Bronchial epithelial cell (primary cell): ENCODE results near the gene ARFGAP1. TPM values are rescaled to one million over a fixed set of nuclear protein-coding genes. Genes with fewer than 3 reads are reported as not detected.

Experiments
- DNase-seq: peaks from one replicate; pipeline ENCODE4 v3.0.0-alpha.2; 2010; ENCODE audit warnings: low read depth
- FAIRE-seq: peaks from 2 replicates; lab custom pipeline; 2011; peaks lifted over from hg19 to GRCh38; lab: Jason Lieb, UNC
- H3K27me3 ChIP-seq: 2 replicates; pipeline ENCODE4 v1.5.1; 2011; ENCODE audit warnings: low read length; ENCODE audit not compliant: control insufficient read depth, insufficient read depth
- H3K36me3 ChIP-seq: 2 replicates; pipeline ENCODE4 v1.5.1; 2011; ENCODE audit warnings: low read length; ENCODE audit not compliant: control insufficient read depth, insufficient read depth
- H3K4me3 ChIP-seq: 2 replicates; pipeline ENCODE4 v1.5.1; 2011; ENCODE audit warnings: mild to moderate bottlenecking, low read depth, low read length, control low read depth
- CTCF ChIP-seq: IDR thresholded peaks from 2 replicates; pipeline ENCODE4 v1.5.1; 2011; ENCODE audit warnings: mild to moderate bottlenecking, moderate library complexity, low read length, control low read depth, inconsistent platforms; ENCODE audit not compliant: insufficient read depth, severe bottlenecking
- total RNA-seq: library from RNA; depleted of rRNA; stranded (reverse); fragments of >200 nt; gene quantifications from 2 replicates; pipeline ENCODE4 v1.2.1, GENCODE V29; 2014

The ARFGAP1 gene
- total RNA-seq, 1 donor from 2014 or later: 49.2 TPM

GRCh38 chr20:63317061-63317460, 44.4 kb downstream of the ARFGAP1 start:
- H3K36me3 ChIP-seq: no peaks in the 10 kb centered on the region
- DNase-seq (no peak), FAIRE-seq (no peak)
- H3K27me3 ChIP-seq: no peaks in the 10 kb centered on the region
- TF ChIP-seq CTCF: no peak
- no peak overlapping the region for H3K4me3 ChIP-seq

DNA sequence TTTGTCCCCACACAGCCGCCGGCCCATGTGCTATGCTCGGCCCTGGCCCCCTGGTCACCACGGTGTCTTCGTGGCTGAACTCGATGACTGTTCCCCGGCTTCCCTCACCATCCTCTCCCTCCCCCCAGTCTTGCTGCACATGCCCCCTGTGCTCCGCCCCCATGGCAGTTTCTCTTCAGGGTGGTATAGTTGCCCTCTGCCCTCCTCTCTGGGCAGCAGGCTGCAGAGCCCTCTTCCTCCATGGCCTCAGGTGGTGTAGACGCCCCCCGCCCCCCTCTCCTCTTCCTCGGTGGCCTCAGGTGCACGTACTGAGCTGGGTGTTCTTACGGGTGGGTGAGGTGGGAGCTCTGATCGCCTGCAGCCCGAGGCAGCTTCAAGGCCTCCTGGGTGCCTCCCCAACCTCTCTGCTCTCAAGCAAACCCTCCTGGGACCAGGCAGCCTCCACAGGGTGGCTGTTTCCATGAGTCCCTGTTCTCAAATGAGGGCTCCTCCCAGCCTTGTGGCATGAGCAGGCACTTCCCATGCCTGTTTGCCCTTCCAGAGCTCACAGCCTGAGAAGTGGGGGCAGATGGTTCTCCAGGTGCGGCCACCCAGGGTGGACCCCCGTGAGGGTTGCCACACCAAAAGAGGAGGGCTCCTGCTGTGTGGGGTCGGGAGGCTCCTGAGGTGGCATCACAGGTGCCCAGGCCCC, 45.1 kb downstream of the ARFGAP1 start:
- H3K27me3 ChIP-seq: no peaks in the 10 kb centered on the region

GRCh38 chr20:63318391-63319163, 46.0 kb downstream of the ARFGAP1 start:
- DNase-seq (no peak), FAIRE-seq (no peak)
- Histone ChIP-seq H3K4me3 (no peak overlapping the region), H3K36me3 (no peaks in the 10 kb centered on the region), H3K27me3 (no peaks in the 10 kb centered on the region)
- TF ChIP-seq CTCF: no peak

More for the DNA sequence above, 45.1 kb downstream of the ARFGAP1 start:
- no peak for FAIRE-seq
- no peaks in the 10 kb centered on the region for H3K36me3 ChIP-seq
- no peak for TF ChIP-seq CTCF
- DNase-seq: no peak
- no peak overlapping the region for H3K4me3 ChIP-seq

DNA sequence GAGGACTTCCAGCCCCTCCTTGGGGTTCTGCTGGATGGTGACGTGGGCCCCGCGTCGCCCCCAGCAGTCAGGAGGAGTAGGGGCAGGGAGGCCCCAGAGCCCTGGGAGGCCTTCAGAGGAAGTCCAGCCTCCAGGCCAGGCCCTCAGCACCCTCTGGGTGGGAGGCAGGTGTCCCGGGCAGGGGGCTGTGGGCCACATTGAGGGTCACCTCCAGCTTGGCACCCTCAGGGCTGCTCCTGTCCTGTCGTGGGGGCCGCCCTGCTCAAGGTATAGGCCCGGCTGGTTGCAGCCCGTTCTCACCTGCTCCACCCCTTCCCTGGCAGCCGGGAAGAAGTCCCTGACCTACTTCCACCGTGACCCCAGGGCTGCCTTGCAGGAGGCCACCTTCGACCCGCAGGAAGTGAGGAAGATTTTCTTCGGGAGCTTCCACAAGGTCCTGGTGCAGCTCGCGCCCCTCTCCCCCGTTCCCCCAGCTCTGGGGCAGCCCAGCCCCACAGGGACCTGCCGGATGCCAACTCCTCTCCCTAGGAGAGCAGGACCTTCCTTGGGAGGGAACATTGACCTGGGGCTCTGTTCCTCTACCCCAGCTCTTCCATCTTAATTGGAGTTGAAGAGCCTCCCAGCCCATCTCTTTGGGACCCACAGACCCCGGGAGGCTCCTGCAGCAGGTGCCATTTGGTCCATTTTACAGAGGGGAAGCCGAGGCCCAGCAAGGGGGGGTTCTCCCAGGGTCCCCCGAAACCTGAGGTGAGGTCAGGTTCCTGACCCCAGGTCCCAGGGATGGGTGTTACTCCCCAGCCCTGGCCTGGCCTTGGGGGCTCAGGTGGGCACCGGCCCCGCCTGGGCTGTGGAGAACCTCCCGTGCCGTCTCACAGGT, 46.8 kb downstream of the ARFGAP1 start:
- no peak for FAIRE-seq

More for the DNA sequence above, 46.8 kb downstream of the ARFGAP1 start:
- H3K27me3 ChIP-seq: no peaks in the 10 kb centered on the region
- DNase-seq: no peak
- no peaks in the 10 kb centered on the region for H3K36me3 ChIP-seq
- no peak for TF ChIP-seq CTCF
- no peak overlapping the region for H3K4me3 ChIP-seq
